Lung microvascular endothelial cell (primary cell): ENCODE results near the gene PLSCR3. TPM values are rescaled to one million over a fixed set of nuclear protein-coding genes. Genes with fewer than 3 reads are reported as not detected.
"Not testable (repeated sequence)": the region's sequence is repeated elsewhere in the genome, so short reads cannot be mapped to it uniquely, and the experiment has no call there.

ENCODE experiments used
- DNase-seq, 2 donors: peaks; one replicate each; pipeline versions ENCODE4 v3.0.0 to v3.0.0-alpha.2; 2010; ENCODE audit warnings: low read depth in 2 of 2
- total RNA-seq: library from RNA; depleted of rRNA; stranded (reverse); fragments of >200 nt; gene quantifications from 2 replicates; pipeline ENCODE4 v1.2.1, GENCODE V29; 2014

PLSCR3 gene
- total RNA-seq, 1 donor from 2014 or later, result 19.4 TPM

- no peak for DNase-seq
Observed at GRCh38 chr17:7382901-7383300, 11.4 kb downstream of the PLSCR3 start.

GRCh38 chr17:7380855-7381683 is 13.3 kb downstream of the PLSCR3 start, which contains the start of gene TNK1:
Gene TNK1 (plus strand): TSS chr17:7381089. CDS start chr17:7382927, 1,838 bp downstream.
- DNase-seq, result no peak

GRCh38 chr17:7380321-7380720 is 14.0 kb downstream of the PLSCR3 start:
- DNase-seq, result peak in 1 of 2 donors; percentile 41

- no peak for DNase-seq
Observed at GRCh38 chr17:7379134-7379533, 15.2 kb downstream of the PLSCR3 start.

- no peak for DNase-seq
Observed at GRCh38 chr17:7374353-7374752, 20.0 kb downstream of the PLSCR3 start.

GRCh38 chr17:7370853-7371252 is 23.5 kb downstream of the PLSCR3 start:
- no peak for DNase-seq

- DNase-seq, result no peak
Observed at GRCh38 chr17:7369825-7370224, 24.5 kb downstream of the PLSCR3 start.

- DNase-seq, result not testable (repeated sequence)
Observed at GRCh38 chr17:7368599-7368994, 25.7 kb downstream of the PLSCR3 start.

- no peak for DNase-seq
Observed at GRCh38 chr17:7367918-7368598, 26.3 kb downstream of the PLSCR3 start.

- DNase-seq, result no peak
Observed at GRCh38 chr17:7367083-7367482, 27.2 kb downstream of the PLSCR3 start.

GRCh38 chr17:7365963-7366362 is 28.4 kb downstream of the PLSCR3 start:
- DNase-seq, result not testable (repeated sequence)

GRCh38 chr17:7363311-7363710 is 31.0 kb downstream of the PLSCR3 start:
- DNase-seq, result no peak

- no peak for DNase-seq
Observed at GRCh38 chr17:7361906-7362305, 32.4 kb downstream of the PLSCR3 start.

- DNase-seq, result no peak
Observed at GRCh38 chr17:7357381-7357780, 36.9 kb downstream of the PLSCR3 start.

GRCh38 chr17:7356756-7357155 is 37.6 kb downstream of the PLSCR3 start:
- DNase-seq, result no peak

GRCh38 chr17:7356072-7356549 is 38.2 kb downstream of the PLSCR3 start:
- peak; percentile 73 to 87 for DNase-seq

GRCh38 chr17:7355573-7355972 is 38.8 kb downstream of the PLSCR3 start:
- DNase-seq, result no peak

- no peak for DNase-seq
Observed at GRCh38 chr17:7355053-7355452, 39.3 kb downstream of the PLSCR3 start, which contains the start of gene TMEM95. Gene TMEM95 (plus strand): TSS chr17:7355156. CDS start chr17:7355205, 49 bp downstream.

GRCh38 chr17:7354262-7354843 is 40.0 kb downstream of the PLSCR3 start:
- peak in 1 of 2 donors; percentile 28 for DNase-seq

GRCh38 chr17:7352910-7353635 is 41.3 kb downstream of the PLSCR3 start:
- no peak for DNase-seq

- DNase-seq, result no peak
Observed at GRCh38 chr17:7352503-7352889, 41.8 kb downstream of the PLSCR3 start.
